ENCODE data around the gene LARGE1.

The LARGE1 gene

DNA sequence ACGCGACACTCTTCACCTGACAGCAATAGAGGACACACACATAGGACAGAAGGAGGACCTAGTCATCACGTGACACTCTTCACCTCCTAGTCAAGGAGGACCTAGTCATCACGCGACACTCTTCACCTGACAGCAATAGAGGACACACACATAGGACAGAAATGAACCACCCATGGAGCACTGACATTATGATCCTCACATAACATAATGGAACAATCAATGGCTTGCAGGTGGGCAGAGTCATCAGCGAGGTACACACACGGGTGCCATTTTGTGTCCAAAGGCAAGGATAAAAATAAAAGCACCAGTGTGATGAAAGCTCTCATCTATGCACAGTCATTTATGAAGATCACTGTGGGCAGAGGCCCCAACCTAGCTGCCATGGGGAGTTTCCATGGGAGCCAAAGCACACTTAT, 354.7 kb downstream of the LARGE1 start:
- no peak overlapping the region for H3K9ac ChIP-seq (ENCODE audit: low read length)
- no peak overlapping the region for H3K27ac ChIP-seq (ENCODE audit: low read depth, low read length)
- no peak overlapping the region for H3K4me3 ChIP-seq (ENCODE audit: insufficient read depth, low read length, poor library complexity, severe bottlenecking)
- no peaks in the 10 kb centered on the region for H4K20me1 ChIP-seq (ENCODE audit: low read depth, low read length)
- H3F3A ChIP-seq (ENCODE audit: insufficient read depth), result no peaks in the 10 kb centered on the region
- H3K9me3 ChIP-seq (ENCODE audit: insufficient read depth, low read length), result no peaks in the 10 kb centered on the region
- no peaks in the 10 kb centered on the region for H3K79me2 ChIP-seq (ENCODE audit: insufficient read depth, low read length)
- TF ChIP-seq EZH2phosphoT487 (conservative IDR thresholded peaks at IDR 0.05; ENCODE audit: low read length) (no peak), CTCF (IDR thresholded peaks at IDR 0.05; ENCODE audit: insufficient read depth, low read length, poor library complexity, severe bottlenecking) (no peak)
- H3K36me3 ChIP-seq (ENCODE audit: low read length), result no peaks in the 10 kb centered on the region
- H2AFZ ChIP-seq (ENCODE audit: low read depth, low read length, severe bottlenecking), result no peak overlapping the region
- H3K27me3 ChIP-seq (ENCODE audit: low read length), result no peaks in the 10 kb centered on the region
- no peak overlapping the region for H3K4me2 ChIP-seq (ENCODE audit: low read depth, low read length, poor library complexity, severe bottlenecking)
- H3K9me2 ChIP-seq (replicated peaks; ENCODE audit: insufficient read depth, low read length), result no peaks in the 10 kb centered on the region

DNA sequence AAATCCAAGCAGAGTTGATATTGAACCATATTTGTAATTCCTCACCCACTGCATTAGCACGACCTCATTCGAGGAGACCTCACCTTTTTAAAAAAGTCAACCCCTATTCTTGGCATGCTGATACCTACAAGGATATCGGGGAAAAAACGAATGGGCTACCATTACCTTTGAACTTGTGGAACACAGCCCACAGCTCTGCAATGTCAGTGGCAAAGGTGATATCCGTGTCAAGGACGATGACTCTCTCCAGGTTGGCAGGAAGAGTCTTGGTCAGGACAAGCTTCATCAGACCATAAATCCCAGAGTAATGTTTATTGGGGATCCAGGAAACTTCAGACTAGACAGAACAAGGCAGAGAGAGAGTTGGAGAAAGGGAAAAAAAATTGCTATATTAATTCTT, 355.6 kb downstream of the LARGE1 start:
- Histone ChIP-seq H3K36me3 (ENCODE audit: low read length) (no peaks in the 10 kb centered on the region), H3K4me2 (ENCODE audit: low read depth, low read length, poor library complexity, severe bottlenecking) (no peak overlapping the region)

GRCh38 chr22:33563220-33563964, 356.9 kb downstream of the LARGE1 start:
- H3F3A ChIP-seq (ENCODE audit: insufficient read depth), result no peaks in the 10 kb centered on the region
- no peak overlapping the region for H3K27ac ChIP-seq (ENCODE audit: low read depth, low read length)
- no peaks in the 10 kb centered on the region for H3K9me3 ChIP-seq (ENCODE audit: insufficient read depth, low read length)
- no peak overlapping the region for H3K4me3 ChIP-seq (ENCODE audit: insufficient read depth, low read length, poor library complexity, severe bottlenecking)
- H2AFZ ChIP-seq (ENCODE audit: low read depth, low read length, severe bottlenecking), result no peak overlapping the region
- H3K36me3 ChIP-seq (ENCODE audit: low read length), result no peaks in the 10 kb centered on the region
- no peak overlapping the region for H3K9ac ChIP-seq (ENCODE audit: low read length)
- no peaks in the 10 kb centered on the region for H3K79me2 ChIP-seq (ENCODE audit: insufficient read depth, low read length)
- no peaks in the 10 kb centered on the region for H3K9me2 ChIP-seq (replicated peaks; ENCODE audit: insufficient read depth, low read length)
- no peak overlapping the region for H3K4me2 ChIP-seq (ENCODE audit: low read depth, low read length, poor library complexity, severe bottlenecking)
- TF ChIP-seq CTCF (IDR thresholded peaks at IDR 0.05; ENCODE audit: insufficient read depth, low read length, poor library complexity, severe bottlenecking) (no peak), EZH2phosphoT487 (conservative IDR thresholded peaks at IDR 0.05; ENCODE audit: low read length) (no peak)
- no peaks in the 10 kb centered on the region for H3K27me3 ChIP-seq (ENCODE audit: low read length)
- no peaks in the 10 kb centered on the region for H4K20me1 ChIP-seq (ENCODE audit: low read depth, low read length)

More for the DNA sequence above, 355.6 kb downstream of the LARGE1 start:
- H3K27ac ChIP-seq (ENCODE audit: low read depth, low read length), result no peak overlapping the region
- no peak overlapping the region for H3K9ac ChIP-seq (ENCODE audit: low read length)
- no peaks in the 10 kb centered on the region for H3F3A ChIP-seq (ENCODE audit: insufficient read depth)
- no peaks in the 10 kb centered on the region for H3K9me2 ChIP-seq (replicated peaks; ENCODE audit: insufficient read depth, low read length)
- no peak overlapping the region for H2AFZ ChIP-seq (ENCODE audit: low read depth, low read length, severe bottlenecking)
- no peaks in the 10 kb centered on the region for H4K20me1 ChIP-seq (ENCODE audit: low read depth, low read length)
- TF ChIP-seq EZH2phosphoT487 (conservative IDR thresholded peaks at IDR 0.05; ENCODE audit: low read length), result no peak
- no peak for TF ChIP-seq CTCF (IDR thresholded peaks at IDR 0.05; ENCODE audit: insufficient read depth, low read length, poor library complexity, severe bottlenecking)
- no peak overlapping the region for H3K4me3 ChIP-seq (ENCODE audit: insufficient read depth, low read length, poor library complexity, severe bottlenecking)
- no peaks in the 10 kb centered on the region for H3K79me2 ChIP-seq (ENCODE audit: insufficient read depth, low read length)
- H3K27me3 ChIP-seq (ENCODE audit: low read length), result no peaks in the 10 kb centered on the region
- H3K9me3 ChIP-seq (ENCODE audit: insufficient read depth, low read length), result no peaks in the 10 kb centered on the region

Data from SU-DHL-6 (cell line).